GM12878 (cell line): Measurements from ENCODE around the gene ANKRD23. TPM values are rescaled to one million over a fixed set of nuclear protein-coding genes. Genes with fewer than 3 reads are reported as not detected.

ENCODE experiments used
- CEBPB ChIP-seq, 2 experiments: fragments of 150-350 bp in 1 of 2; IDR thresholded peaks; 2 replicates each; pipeline ENCODE4 v1.6.1; 2012 to 2014; ENCODE audit warnings: low read depth in 2 of 2, low read length in 2 of 2, borderline replicate concordance in 1 of 2, inconsistent platforms in 1 of 2
- CHD1 ChIP-seq: IDR thresholded peaks from 2 replicates; pipeline ENCODE4 v1.6.1; 2012; ENCODE audit warnings: low read depth, low read length, improper control_type of control experiment
- EGR1 ChIP-seq, 2 experiments: IDR thresholded peaks; 1 replicate in 1 of 2; 2 replicates in 1 of 2; pipeline ENCODE4 v1.6.1; 2011 to 2012; ENCODE audit warnings: low read depth in 2 of 2, low read length in 2 of 2, borderline replicate concordance in 1 of 2, mild to moderate bottlenecking in 1 of 2, moderate library complexity in 1 of 2
- ETV6 ChIP-seq, 2 experiments: fragments of 450-650 bp in 1 of 2; IDR thresholded peaks in 1 of 2; conservative IDR thresholded peaks in 1 of 2; 2 replicates each; pipeline ENCODE4 v1.6.1; 2014; ENCODE audit warnings: antibody characterized with exemption in 1 of 2, borderline replicate concordance in 1 of 2, low read depth in 1 of 2, mild to moderate bottlenecking in 1 of 2, moderate library complexity in 1 of 2
- GATAD2B ChIP-seq: fragments of 450-650 bp; conservative IDR thresholded peaks from 2 replicates; pipeline ENCODE4 v1.6.1; 2017; ENCODE audit warnings: low read depth, mild to moderate bottlenecking, moderate library complexity
- HDAC6 ChIP-seq: fragments of 200-600 bp; sonication (generic); IDR thresholded peaks from one replicate; pipeline ENCODE4 v1.8.0; 2017; ENCODE audit warnings: antibody characterized with exemption; ENCODE audit not compliant: unreplicated experiment
- IKZF1 ChIP-seq: fragments of 450-650 bp; conservative IDR thresholded peaks from 2 replicates; pipeline ENCODE4 v1.6.1; 2017; ENCODE audit warnings: antibody characterized with exemption, mild to moderate bottlenecking
- IKZF2 ChIP-seq, 2 experiments: fragments of 450-650 bp; IDR thresholded peaks; 2 replicates each; pipeline ENCODE4 v1.6.1; 2017; ENCODE audit warnings: mild to moderate bottlenecking in 2 of 2, moderate library complexity in 2 of 2
- MXI1 ChIP-seq: fragments of 150-350 bp; IDR thresholded peaks from 2 replicates; pipeline ENCODE4 v1.6.1; 2011; ENCODE audit warnings: low read depth, mild to moderate bottlenecking, inconsistent platforms, low read length, improper control_type of control experiment
- NBN ChIP-seq: fragments of 450-650 bp; IDR thresholded peaks from 2 replicates; pipeline ENCODE4 v1.6.1; 2016
- NR2C2 ChIP-seq: IDR thresholded peaks from 2 replicates; pipeline ENCODE4 v1.6.1; 2011; ENCODE audit warnings: borderline replicate concordance, low read depth; ENCODE audit not compliant: control insufficient read depth, insufficient read length
- PML ChIP-seq: IDR thresholded peaks from 2 replicates; pipeline ENCODE4 v1.6.1; 2012; ENCODE audit warnings: low read length, inconsistent platforms
- POLR2AphosphoS2 ChIP-seq: IDR thresholded peaks from 2 replicates; pipeline ENCODE4 v1.6.1; 2011; ENCODE audit warnings: low read depth, mild to moderate bottlenecking, low read length, improper control_type of control experiment, moderate library complexity
- RB1 ChIP-seq: fragments of 450-650 bp; formaldehyde crosslinking; IDR thresholded peaks from 2 replicates; pipeline ENCODE4 v1.6.1; 2017; ENCODE audit warnings: mild to moderate bottlenecking, borderline replicate concordance
- RUNX3 ChIP-seq: IDR thresholded peaks from 2 replicates; pipeline ENCODE4 v1.6.1; 2012; ENCODE audit warnings: low read length, inconsistent platforms
- SMARCA5 ChIP-seq: fragments of 450-650 bp; IDR thresholded peaks from 2 replicates; pipeline ENCODE4 v1.6.1; 2017; ENCODE audit warnings: mild to moderate bottlenecking
- SPI1 ChIP-seq: IDR thresholded peaks from 2 replicates; pipeline ENCODE4 v1.6.1; 2011; ENCODE audit warnings: low read depth, mild to moderate bottlenecking, low read length, moderate library complexity, borderline replicate concordance; ENCODE audit not compliant: insufficient read depth
- YY1 ChIP-seq: IDR thresholded peaks from 2 replicates; pipeline ENCODE4 v1.6.1; 2011; ENCODE audit warnings: low read depth, mild to moderate bottlenecking, low read length
- polyA plus RNA-seq, 11 experiments: library from polyadenylated mRNA; depleted of rRNA in 4 of 11; unstranded in 6 of 11; stranded (reverse) in 5 of 11; fragments of >200 nt; fragmentation: Nextera tagmentation in 4 of 11; fragmentation: Illumina TruSeq in 1 of 11; extraction: Ambion mirVana in 4 of 11; extraction: Trizol in 1 of 11; gene quantifications; 1 replicate in 1 of 11; 2 replicates in 10 of 11; pipeline versions ENCODE4 v1.2.1 to v1.2.3, GENCODE V29; 2011 to 2016; ENCODE audit warnings: inconsistent platforms in 2 of 11, missing spikeins in 2 of 11, low read depth in 1 of 11
- total RNA-seq, 4 experiments: library from RNA; depleted of rRNA in 3 of 4; stranded (reverse); fragments of >200 nt in 3 of 4; fragmentation: Illumina TruSeq in 1 of 4; extraction: Trizol in 1 of 4; gene quantifications; 2 replicates each; pipeline versions ENCODE4 v1.2.1 to v1.2.3, GENCODE V29; 2013 to 2021
- TF ChIP-seq, protein P1 (sequence below): fragments of 450-650 bp; conservative IDR thresholded peaks from 2 replicates; pipeline ENCODE4 v1.6.1; 2017; ENCODE audit warnings: mild to moderate bottlenecking, moderate library complexity
- TF ChIP-seq, protein P2 (sequence below), 3 experiments: IDR thresholded peaks in 2 of 3; conservative IDR thresholded peaks in 1 of 3; 2 replicates each; pipeline ENCODE4 v1.5.1; 2011; ENCODE audit warnings: low read depth in 3 of 3, low read length in 3 of 3, mild to moderate bottlenecking in 3 of 3, control low read depth in 2 of 3, moderate library complexity in 2 of 3, inconsistent platforms in 1 of 3, mixed read lengths in 1 of 3; ENCODE audit not compliant: control insufficient read depth in 2 of 3, insufficient read depth in 1 of 3; ENCODE audit errors: extremely low read depth in 1 of 3
- TF ChIP-seq, protein P3 (sequence below): fragments of 450-650 bp; IDR thresholded peaks from 2 replicates; pipeline ENCODE4 v1.6.1; 2017; ENCODE audit warnings: mild to moderate bottlenecking, moderate library complexity

Gene ANKRD23
- total and polyA plus RNA-seq, 10 of the 15 experiments (the other 5 are each of a cell fraction or from before 2014, with no cell fraction given) = 0.34 to 5.3 (median 2.7) TPM

DNA sequence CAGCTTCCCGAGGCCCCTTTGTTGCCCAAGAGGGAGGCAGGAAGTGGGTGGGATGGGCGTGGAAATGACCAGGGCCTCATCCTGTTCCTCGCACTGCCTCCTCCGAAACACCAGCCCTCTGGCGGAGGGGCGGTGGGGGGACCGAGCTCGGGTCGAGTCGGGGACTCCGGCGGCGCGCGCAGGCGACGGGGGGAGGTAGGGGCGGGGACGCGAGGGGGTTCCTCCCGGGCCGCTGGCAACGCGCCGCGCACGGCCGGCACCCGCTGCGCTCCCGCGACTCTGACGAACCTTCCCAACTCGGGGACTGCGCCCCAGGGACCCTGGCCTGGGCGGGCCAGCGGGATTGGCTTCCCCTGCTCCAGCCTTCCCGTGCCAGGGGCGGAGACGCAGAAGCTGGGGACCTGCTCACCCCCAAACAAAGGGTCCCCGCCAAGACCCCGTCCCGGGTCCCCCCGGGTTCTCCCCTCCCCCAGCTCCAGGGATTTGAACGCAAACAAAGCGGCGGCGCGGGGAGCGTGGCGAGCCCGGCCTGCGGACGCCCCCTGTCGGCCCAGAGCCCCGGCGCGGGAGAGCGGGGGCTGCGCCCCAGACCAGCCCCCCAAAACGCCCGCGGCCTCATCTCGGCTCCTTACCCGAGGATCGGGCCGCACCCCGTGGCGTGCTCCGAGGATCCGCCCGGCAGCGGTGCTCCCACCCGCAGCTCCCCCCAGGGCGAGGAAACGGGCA, 24.9 kb upstream of the ANKRD23 start (continued):
- 0 out of 4 replicates have a peak, but pooled peaks of 1 of the 2 experiments have one; percentile 20 for TF ChIP-seq CEBPB (IDR thresholded peaks at IDR 0.05; ENCODE audit: borderline replicate concordance in 1 of 2, low read depth in 2 of 2, low read length in 2 of 2)
- TF ChIP-seq EGR1 (IDR thresholded peaks at IDR 0.05; ENCODE audit: borderline replicate concordance in 1 of 2, low read depth in 2 of 2, low read length in 2 of 2) = peak in 1 of 2 experiments; percentile 59; a peak in 1 of 3 replicates
- TF ChIP-seq, protein P1, sequence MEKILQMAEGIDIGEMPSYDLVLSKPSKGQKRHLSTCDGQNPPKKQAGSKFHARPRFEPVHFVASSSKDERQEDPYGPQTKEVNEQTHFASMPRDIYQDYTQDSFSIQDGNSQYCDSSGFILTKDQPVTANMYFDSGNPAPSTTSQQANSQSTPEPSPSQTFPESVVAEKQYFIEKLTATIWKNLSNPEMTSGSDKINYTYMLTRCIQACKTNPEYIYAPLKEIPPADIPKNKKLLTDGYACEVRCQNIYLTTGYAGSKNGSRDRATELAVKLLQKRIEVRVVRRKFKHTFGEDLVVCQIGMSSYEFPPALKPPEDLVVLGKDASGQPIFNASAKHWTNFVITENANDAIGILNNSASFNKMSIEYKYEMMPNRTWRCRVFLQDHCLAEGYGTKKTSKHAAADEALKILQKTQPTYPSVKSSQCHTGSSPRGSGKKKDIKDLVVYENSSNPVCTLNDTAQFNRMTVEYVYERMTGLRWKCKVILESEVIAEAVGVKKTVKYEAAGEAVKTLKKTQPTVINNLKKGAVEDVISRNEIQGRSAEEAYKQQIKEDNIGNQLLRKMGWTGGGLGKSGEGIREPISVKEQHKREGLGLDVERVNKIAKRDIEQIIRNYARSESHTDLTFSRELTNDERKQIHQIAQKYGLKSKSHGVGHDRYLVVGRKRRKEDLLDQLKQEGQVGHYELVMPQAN = peak; percentile 50
- 0 out of 4 replicates have a peak, but pooled peaks of 1 of the 2 experiments have one; percentile 2 for TF ChIP-seq IKZF2 (IDR thresholded peaks at IDR 0.05)
- TF ChIP-seq ETV6 (conservative IDR thresholded peaks at IDR 0.05 in 1 of 2, IDR thresholded peaks at IDR 0.05 in 1 of 2; ENCODE audit: borderline replicate concordance in 1 of 2, low read depth in 1 of 2) = 0 out of 4 replicates have a peak, but pooled peaks of 1 of the 2 experiments have one; percentile 3
- no peak for TF ChIP-seq NR2C2
- TF ChIP-seq MXI1 = no peak
- 0 out of 2 replicates have a peak, but pooled peaks have one; percentile 4 for TF ChIP-seq NBN
- TF ChIP-seq POLR2AphosphoS2 = 0 out of 2 replicates have a peak, but pooled peaks have one; percentile 55
- TF ChIP-seq SMARCA5 = peak; percentile 92; the same call in 1 of the 2 replicates
- peak; percentile 55 for TF ChIP-seq GATAD2B
- TF ChIP-seq SPI1 = peak; percentile 28; the same call in 1 of the 2 replicates
- TF ChIP-seq RUNX3 = peak; percentile 54
- TF ChIP-seq HDAC6 = peak; percentile 56
- 0 out of 2 replicates have a peak, but pooled peaks have one; percentile 48 for TF ChIP-seq PML
- peak; percentile 62; the same call in 1 of the 2 replicates for TF ChIP-seq RB1
- 0 out of 2 replicates have a peak, but pooled peaks have one; percentile 19 for TF ChIP-seq YY1
- peak; percentile 72 for TF ChIP-seq IKZF1
- peak; percentile 30; the same call in 1 of the 2 replicates for TF ChIP-seq CHD1
- TF ChIP-seq, protein P2, sequence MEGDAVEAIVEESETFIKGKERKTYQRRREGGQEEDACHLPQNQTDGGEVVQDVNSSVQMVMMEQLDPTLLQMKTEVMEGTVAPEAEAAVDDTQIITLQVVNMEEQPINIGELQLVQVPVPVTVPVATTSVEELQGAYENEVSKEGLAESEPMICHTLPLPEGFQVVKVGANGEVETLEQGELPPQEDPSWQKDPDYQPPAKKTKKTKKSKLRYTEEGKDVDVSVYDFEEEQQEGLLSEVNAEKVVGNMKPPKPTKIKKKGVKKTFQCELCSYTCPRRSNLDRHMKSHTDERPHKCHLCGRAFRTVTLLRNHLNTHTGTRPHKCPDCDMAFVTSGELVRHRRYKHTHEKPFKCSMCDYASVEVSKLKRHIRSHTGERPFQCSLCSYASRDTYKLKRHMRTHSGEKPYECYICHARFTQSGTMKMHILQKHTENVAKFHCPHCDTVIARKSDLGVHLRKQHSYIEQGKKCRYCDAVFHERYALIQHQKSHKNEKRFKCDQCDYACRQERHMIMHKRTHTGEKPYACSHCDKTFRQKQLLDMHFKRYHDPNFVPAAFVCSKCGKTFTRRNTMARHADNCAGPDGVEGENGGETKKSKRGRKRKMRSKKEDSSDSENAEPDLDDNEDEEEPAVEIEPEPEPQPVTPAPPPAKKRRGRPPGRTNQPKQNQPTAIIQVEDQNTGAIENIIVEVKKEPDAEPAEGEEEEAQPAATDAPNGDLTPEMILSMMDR (IDR thresholded peaks at IDR 0.05 in 2 of 3, conservative IDR thresholded peaks at IDR 0.05 in 1 of 3; ENCODE audit: control insufficient read depth in 2 of 3, extremely low read depth in 1 of 3, insufficient read depth in 1 of 3, low read depth in 3 of 3, low read length in 3 of 3) = peak; percentile 59 to 62 (median 60); a peak in 5 of 6 replicates
- TF ChIP-seq, protein P3, sequence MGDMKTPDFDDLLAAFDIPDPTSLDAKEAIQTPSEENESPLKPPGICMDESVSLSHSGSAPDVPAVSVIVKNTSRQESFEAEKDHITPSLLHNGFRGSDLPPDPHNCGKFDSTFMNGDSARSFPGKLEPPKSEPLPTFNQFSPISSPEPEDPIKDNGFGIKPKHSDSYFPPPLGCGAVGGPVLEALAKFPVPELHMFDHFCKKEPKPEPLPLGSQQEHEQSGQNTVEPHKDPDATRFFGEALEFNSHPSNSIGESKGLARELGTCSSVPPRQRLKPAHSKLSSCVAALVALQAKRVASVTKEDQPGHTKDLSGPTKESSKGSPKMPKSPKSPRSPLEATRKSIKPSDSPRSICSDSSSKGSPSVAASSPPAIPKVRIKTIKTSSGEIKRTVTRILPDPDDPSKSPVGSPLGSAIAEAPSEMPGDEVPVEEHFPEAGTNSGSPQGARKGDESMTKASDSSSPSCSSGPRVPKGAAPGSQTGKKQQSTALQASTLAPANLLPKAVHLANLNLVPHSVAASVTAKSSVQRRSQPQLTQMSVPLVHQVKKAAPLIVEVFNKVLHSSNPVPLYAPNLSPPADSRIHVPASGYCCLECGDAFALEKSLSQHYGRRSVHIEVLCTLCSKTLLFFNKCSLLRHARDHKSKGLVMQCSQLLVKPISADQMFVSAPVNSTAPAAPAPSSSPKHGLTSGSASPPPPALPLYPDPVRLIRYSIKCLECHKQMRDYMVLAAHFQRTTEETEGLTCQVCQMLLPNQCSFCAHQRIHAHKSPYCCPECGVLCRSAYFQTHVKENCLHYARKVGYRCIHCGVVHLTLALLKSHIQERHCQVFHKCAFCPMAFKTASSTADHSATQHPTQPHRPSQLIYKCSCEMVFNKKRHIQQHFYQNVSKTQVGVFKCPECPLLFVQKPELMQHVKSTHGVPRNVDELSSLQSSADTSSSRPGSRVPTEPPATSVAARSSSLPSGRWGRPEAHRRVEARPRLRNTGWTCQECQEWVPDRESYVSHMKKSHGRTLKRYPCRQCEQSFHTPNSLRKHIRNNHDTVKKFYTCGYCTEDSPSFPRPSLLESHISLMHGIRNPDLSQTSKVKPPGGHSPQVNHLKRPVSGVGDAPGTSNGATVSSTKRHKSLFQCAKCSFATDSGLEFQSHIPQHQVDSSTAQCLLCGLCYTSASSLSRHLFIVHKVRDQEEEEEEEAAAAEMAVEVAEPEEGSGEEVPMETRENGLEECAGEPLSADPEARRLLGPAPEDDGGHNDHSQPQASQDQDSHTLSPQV = peak; percentile 33; the same call in 1 of the 2 replicates
